SK-N-MC (cell line): Measurements from ENCODE around the gene C3orf22.
A peak's percentile ranks its signal among the peaks of the same experiment; 100 is the strongest.

Experiments
- DNase-seq: peaks from one replicate; pipeline ENCODE4 v3.0.0-alpha.2; 2011; ENCODE audit warnings: low read depth, low spot score
- H3K27ac ChIP-seq: fragments of 200-600 bp; sonication (generic); 2 replicates; pipeline ENCODE4 v1.5.1; 2016; ENCODE audit warnings: mixed run types
- H3K36me3 ChIP-seq: fragments of 200-600 bp; sonication (generic); 2 replicates; pipeline ENCODE4 v1.6.1; 2017; ENCODE audit warnings: antibody characterized with exemption, low read length, mixed read lengths; ENCODE audit not compliant: insufficient read depth
- H3K4me3 ChIP-seq: fragments of 200-600 bp; sonication (generic); 2 replicates; pipeline ENCODE4 v1.5.1; 2016
- H3K9ac ChIP-seq: fragments of 200-600 bp; sonication (generic); 2 replicates; pipeline ENCODE4 v1.8.0; 2017; ENCODE audit warnings: mixed run types, mixed read lengths; ENCODE audit not compliant: insufficient read length
- H3K9me3 ChIP-seq: fragments of 200-600 bp; sonication (generic); 2 replicates; pipeline ENCODE4 v1.6.1; 2017; ENCODE audit warnings: low read depth, mild to moderate bottlenecking, antibody characterized with exemption, low read length, moderate library complexity, mixed read lengths
- EZH2 ChIP-seq: fragments of 200-600 bp; sonication (generic); IDR thresholded peaks from one replicate; pipeline ENCODE4 v1.6.1; 2017; ENCODE audit warnings: antibody characterized with exemption
- FOXP2 ChIP-seq: optimal IDR thresholded peaks from 2 replicates; pipeline ENCODE3; 2011; ENCODE audit warnings: mild to moderate bottlenecking, moderate library complexity; ENCODE audit not compliant: insufficient read depth; ENCODE audit errors: extremely low read length, control extremely low read depth
- POLR2AphosphoS5 ChIP-seq: IDR thresholded peaks from 2 replicates; pipeline ENCODE4 v1.6.1; 2012; ENCODE audit warnings: mild to moderate bottlenecking, low read depth, low read length, borderline replicate concordance

The C3orf22 gene

DNA sequence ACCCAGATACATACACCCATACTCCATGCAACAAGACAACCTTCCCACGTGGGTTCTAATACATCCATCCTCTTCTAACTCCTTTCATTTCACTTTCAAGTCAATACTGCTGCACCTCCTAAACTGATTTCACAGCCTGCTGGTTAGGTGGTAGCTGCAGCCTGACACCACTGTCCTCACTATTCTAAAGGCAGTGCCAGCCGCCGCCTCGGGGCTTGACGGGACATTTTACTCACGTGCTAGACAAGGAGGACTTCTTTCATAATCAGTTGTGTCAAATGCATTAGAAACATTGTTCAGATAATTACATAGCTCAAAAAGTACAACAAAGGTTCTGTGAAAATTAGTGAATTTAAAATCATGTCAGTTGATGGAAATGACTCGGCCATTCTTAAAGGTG is 47.4 kb downstream of the C3orf22 start:
- Histone ChIP-seq H3K9me3 (no peaks in the 10 kb centered on the region), H3K9ac (no peak overlapping the region), H3K4me3 (no peak overlapping the region), H3K27ac (peak overlapping the region; percentile 56), H3K36me3 (no peaks in the 10 kb centered on the region)
- TF ChIP-seq EZH2 (no peak), POLR2AphosphoS5 (no peak), FOXP2 (no peak)
- DNase-seq = no peak

DNA sequence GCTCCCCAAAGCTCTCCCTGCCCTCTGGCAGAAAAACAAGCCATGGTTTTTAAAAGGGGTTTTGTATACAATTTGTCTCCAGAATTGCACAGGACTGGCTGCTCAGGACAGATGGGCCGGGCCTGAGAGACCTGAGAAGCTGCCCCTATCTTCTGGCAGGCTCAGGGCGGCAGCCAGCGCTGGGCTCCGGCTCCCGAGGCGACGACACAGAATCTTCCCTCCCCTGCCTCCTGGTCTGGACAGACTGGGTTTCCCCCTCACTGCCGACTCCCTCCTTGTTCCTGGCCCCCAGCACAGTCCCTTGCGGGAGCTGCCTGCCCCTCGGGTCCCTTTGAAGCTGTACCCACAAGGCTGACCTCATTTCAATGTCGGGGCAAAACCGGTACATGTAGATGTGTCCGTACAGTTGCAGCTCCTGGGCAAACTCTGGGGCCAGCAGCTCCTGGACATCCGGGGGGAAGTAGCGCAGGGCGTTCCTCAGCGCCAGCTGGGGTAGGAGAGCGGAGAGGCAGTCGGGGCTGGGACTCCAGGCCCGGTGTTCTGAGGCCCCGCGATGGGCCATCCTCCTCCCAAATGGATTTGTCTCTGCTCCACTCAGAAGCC is 48.3 kb downstream of the C3orf22 start:
- peak overlapping the region; percentile 34 for H3K9ac ChIP-seq
- H3K4me3 ChIP-seq = no peak overlapping the region
- H3K9me3 ChIP-seq = no peaks in the 10 kb centered on the region
- no peak for TF ChIP-seq POLR2AphosphoS5
- no peaks in the 10 kb centered on the region for H3K36me3 ChIP-seq
- no peak overlapping the region for H3K27ac ChIP-seq
- DNase-seq = no peak

DNA sequence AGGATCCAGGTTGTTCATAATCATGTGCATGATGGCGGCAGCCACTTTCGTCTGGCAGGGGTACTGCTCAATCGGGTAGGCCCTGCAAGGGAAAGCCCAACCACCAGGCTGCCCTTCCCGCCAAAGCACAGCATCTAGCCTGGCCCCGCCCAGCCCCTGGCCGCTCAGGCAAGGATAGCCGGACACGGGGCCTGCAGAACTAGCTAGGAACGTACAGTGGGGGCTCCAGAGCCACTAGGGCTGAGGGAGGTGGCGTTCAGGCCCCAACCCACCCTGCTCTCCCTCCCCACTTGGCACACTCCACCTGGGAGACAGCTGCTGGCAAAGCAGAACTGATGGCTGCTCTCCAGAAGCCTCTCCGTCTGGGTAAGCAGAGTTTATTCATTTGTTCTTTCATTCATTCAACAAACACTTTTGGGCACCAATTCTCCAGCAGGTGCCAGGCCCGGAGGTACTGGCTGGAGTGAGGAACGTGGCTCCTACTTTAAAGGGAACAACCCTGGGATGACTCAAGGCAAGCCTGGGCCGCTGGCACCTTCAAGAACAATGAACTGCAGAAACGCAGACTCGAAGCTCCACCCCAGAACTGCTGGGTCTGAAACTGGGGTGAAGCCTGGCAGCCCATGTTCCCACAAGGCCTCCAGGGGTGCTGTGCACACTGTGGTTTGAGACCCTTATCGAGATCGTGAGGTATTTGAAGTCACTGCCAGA is 49.0 kb downstream of the C3orf22 start:
- peak overlapping the region; percentile 34 for H3K9ac ChIP-seq
- no peak overlapping the region for H3K4me3 ChIP-seq
- TF ChIP-seq FOXP2 = no peak
- TF ChIP-seq POLR2AphosphoS5 = no peak
- TF ChIP-seq EZH2 = no peak
- no peak overlapping the region for H3K27ac ChIP-seq
- DNase-seq = no peak
- H3K36me3 ChIP-seq = no peaks in the 10 kb centered on the region
- no peaks in the 10 kb centered on the region for H3K9me3 ChIP-seq

DNA sequence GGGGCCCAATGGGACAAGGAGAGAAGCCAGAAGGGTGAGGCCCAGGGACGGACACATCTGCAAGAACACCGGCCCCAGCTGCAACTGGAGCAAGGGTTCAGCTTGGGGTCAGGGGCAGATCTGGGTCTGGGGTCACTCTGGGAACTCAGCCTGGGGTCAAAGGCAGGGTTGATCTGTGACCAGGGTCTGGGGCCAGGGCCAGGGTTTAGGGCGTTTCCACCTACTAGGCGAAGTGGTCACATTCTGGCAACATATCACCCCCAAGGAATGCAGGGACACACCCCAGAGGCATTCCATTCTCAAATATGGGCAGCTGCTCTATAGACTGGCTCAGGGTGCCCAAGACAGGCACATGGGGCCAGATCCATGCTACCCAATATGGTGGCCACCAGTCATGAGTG is 50.2 kb downstream of the C3orf22 start:
- Histone ChIP-seq H3K36me3 (no peaks in the 10 kb centered on the region), H3K9me3 (no peaks in the 10 kb centered on the region), H3K9ac (no peak overlapping the region), H3K4me3 (no peak overlapping the region), H3K27ac (no peak overlapping the region)
- TF ChIP-seq EZH2 = no peak
- no peak for DNase-seq

DNA sequence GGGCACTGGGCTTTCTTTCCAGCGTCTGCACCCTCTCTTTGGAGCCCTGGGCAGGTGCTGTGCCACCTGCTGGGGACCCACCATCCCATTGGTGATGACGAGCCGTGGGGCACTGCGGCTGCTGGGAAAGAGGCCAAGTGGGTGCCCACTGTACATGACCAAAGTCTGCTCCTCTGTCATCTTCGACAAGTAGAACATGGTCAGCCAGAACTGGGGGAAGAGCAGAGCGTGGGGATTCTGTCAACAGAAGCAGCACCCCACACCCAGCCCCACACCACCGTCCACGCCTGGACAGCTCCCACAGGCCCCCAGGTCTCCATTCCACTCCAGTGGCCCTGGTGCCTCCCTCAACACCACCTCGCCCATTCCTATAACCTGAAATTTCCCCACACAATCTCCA is 50.8 kb downstream of the C3orf22 start:
- Histone ChIP-seq H3K4me3 (no peak overlapping the region), H3K36me3 (no peaks in the 10 kb centered on the region), H3K9me3 (no peaks in the 10 kb centered on the region), H3K27ac (no peak overlapping the region), H3K9ac (no peak overlapping the region)
- no peak for DNase-seq
- TF ChIP-seq POLR2AphosphoS5 (no peak), EZH2 (no peak), FOXP2 (no peak)

DNA sequence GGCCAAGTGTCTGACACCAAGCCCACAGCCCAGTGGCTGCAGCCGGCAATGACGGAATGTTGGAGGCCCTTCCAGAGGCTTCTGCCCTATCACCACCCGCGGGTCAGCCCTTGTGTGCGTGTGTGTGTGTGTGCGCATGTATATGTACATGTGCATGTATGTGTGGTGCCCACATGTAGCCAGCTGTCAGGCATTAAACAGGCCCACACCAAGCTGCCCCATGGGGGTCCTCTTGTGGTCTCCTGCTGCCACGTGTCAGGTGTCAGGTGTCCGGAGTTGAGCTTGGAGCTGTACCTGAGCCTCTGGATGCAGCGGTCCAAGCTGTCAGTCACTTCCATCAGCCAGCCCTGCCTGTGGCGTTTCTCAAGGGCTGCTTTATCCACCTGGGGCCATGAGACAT is 55.0 kb downstream of the C3orf22 start:
- Histone ChIP-seq H3K9me3 (no peaks in the 10 kb centered on the region), H3K9ac (no peak overlapping the region), H3K27ac (no peak overlapping the region), H3K36me3 (no peaks in the 10 kb centered on the region), H3K4me3 (no peak overlapping the region)
- DNase-seq = no peak
- TF ChIP-seq EZH2 (no peak), POLR2AphosphoS5 (no peak), FOXP2 (no peak)

DNA sequence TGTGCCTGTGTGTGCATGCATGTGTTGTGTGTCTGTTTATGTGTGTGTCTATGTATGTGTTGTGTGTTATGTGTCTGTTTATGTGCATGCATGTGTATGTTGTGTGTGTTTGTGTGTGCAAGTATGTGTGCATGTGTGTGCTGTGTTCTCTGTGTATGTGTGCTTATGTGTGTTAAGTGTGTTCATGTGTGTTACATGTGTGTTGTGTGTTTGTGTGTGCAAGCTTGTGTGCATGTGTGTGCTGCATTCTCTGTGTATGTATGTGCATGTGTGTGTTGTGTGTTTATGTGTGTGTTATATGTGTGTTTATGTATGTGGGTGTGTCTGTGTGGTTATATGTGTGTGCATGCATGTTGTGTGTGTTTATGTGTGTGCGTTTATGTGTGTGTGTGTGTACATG is 56.1 kb downstream of the C3orf22 start:
- no peak for DNase-seq
- Histone ChIP-seq H3K27ac (no peak overlapping the region), H3K36me3 (no peaks in the 10 kb centered on the region), H3K4me3 (no peak overlapping the region), H3K9me3 (no peaks in the 10 kb centered on the region), H3K9ac (no peak overlapping the region)
- TF ChIP-seq EZH2 (no peak), FOXP2 (no peak), POLR2AphosphoS5 (no peak)

DNA sequence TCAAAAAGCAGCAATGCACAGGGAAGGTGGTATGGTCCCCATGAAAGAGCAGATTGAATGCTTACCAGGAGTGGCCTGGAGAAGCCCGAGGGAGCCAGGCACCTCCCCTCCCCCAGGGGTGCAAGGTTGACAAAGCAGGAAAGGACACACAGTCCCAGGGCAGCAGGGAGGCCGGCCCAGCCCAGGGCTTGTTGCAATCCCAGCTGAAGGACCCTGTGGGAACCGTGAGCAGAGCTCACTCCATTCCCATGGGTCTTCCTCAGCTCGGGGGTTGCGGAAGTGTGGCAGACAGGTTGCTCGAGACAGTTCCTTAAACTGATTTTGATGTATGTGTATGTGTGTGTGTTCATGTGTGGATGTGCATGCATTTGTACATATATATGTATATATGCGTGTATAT is 57.0 kb downstream of the C3orf22 start:
- Histone ChIP-seq H3K36me3 (no peaks in the 10 kb centered on the region), H3K9me3 (no peaks in the 10 kb centered on the region), H3K9ac (no peak overlapping the region), H3K4me3 (no peak overlapping the region), H3K27ac (no peak overlapping the region)
- DNase-seq = no peak
- no peak for TF ChIP-seq EZH2
- TF ChIP-seq POLR2AphosphoS5 = no peak
- no peak for TF ChIP-seq FOXP2

DNA sequence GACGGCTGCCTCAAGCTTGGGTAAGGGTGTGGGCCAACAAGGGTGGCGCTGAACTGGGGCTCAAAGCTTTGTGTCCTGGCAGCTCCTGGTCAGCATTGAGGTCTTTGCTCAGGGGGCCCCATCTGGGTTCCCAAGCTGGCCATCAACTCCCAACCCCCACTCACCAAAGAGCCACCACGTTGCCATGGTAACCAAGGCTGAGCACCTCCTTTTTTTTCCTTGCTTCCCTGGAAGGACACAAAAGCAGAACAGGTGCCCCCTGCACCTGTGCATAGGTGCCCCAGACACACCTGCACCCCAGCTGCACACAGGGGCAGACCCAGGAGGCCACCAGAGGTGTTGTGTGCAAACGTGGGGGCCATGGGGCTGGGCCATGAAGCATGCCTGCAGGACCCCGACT is 57.7 kb downstream of the C3orf22 start:
- DNase-seq = no peak
- H3K4me3 ChIP-seq = no peak overlapping the region
- H3K9me3 ChIP-seq = no peaks in the 10 kb centered on the region
- TF ChIP-seq POLR2AphosphoS5 (no peak), FOXP2 (no peak), EZH2 (no peak)
- no peaks in the 10 kb centered on the region for H3K36me3 ChIP-seq
- H3K9ac ChIP-seq = no peak overlapping the region
- no peak overlapping the region for H3K27ac ChIP-seq
